GM23338 (cell line): Measurements from ENCODE around the gene PCGF3. TPM values are rescaled to one million over a fixed set of nuclear protein-coding genes. Genes with fewer than 3 reads are reported as not detected.

Experiments used
- ATAC-seq: fragments of 200-7000 bp; cut with Tn5 transposase; 3 replicates; pipeline ENCODE4 v1.9.1; 2020
- DNase-seq: peaks from one replicate; pipeline ENCODE4 v3.0.0-alpha.2; 2015; ENCODE audit warnings: low spot score
- H2AFZ ChIP-seq: fragments of 200-600 bp; sonication (generic); 2 replicates; pipeline ENCODE4 v1.8.0; 2016; ENCODE audit warnings: antibody characterized with exemption, mild to moderate bottlenecking, moderate library complexity
- H3F3A ChIP-seq: fragments of 200-600 bp; sonication (generic); replicated peaks from 2 replicates; pipeline ENCODE4 v1.8.0; 2017; ENCODE audit warnings: antibody characterized with exemption, mixed run types, low read depth
- H3K27ac ChIP-seq: fragments of 200-600 bp; sonication (generic); 2 replicates; pipeline ENCODE4 v1.6.1; 2016; ENCODE audit warnings: low read depth
- H3K27me3 ChIP-seq: fragments of 200-600 bp; sonication (generic); 2 replicates; pipeline ENCODE4 v1.8.0; 2016; ENCODE audit warnings: mild to moderate bottlenecking, mixed run types, moderate library complexity; ENCODE audit not compliant: insufficient read depth
- H3K36me3 ChIP-seq: fragments of 200-600 bp; sonication (generic); 2 replicates; pipeline ENCODE4 v1.8.0; 2016; ENCODE audit warnings: mild to moderate bottlenecking; ENCODE audit not compliant: insufficient read depth
- H3K4me1 ChIP-seq: fragments of 200-600 bp; sonication (generic); 2 replicates; pipeline ENCODE4 v1.8.0; 2016; ENCODE audit warnings: mild to moderate bottlenecking, moderate library complexity; ENCODE audit not compliant: insufficient read depth
- H3K4me2 ChIP-seq: fragments of 200-600 bp; sonication (generic); 2 replicates; pipeline ENCODE4 v1.7.1; 2017; ENCODE audit warnings: mixed run types
- H3K4me3 ChIP-seq: fragments of 200-600 bp; sonication (generic); 2 replicates; pipeline ENCODE4 v1.6.1; 2016; ENCODE audit warnings: mixed run types
- H3K79me2 ChIP-seq: fragments of 200-600 bp; sonication (generic); replicated peaks from 2 replicates; pipeline ENCODE4 v1.8.0; 2017; ENCODE audit warnings: mild to moderate bottlenecking; ENCODE audit not compliant: insufficient read depth
- H3K9me2 ChIP-seq: fragments of 200-600 bp; sonication (generic); 2 replicates; pipeline ENCODE4 v1.8.0; 2017; ENCODE audit not compliant: insufficient read depth
- H4K20me1 ChIP-seq: fragments of 200-600 bp; sonication (generic); replicated peaks from 2 replicates; pipeline ENCODE4 v1.8.0; 2017; ENCODE audit warnings: mild to moderate bottlenecking; ENCODE audit not compliant: insufficient read depth
- H3K27ac Mint-ChIP-seq: 2 replicates; pipeline ENCODE4 v1.8.0; 2020; ENCODE audit warnings: inconsistent platforms, mild to moderate bottlenecking, moderate library complexity, mixed read lengths
- H3K27me3 Mint-ChIP-seq: 3 replicates; pipeline ENCODE4 v1.8.0; 2022; ENCODE audit warnings: low read depth, mild to moderate bottlenecking, moderate library complexity, mixed read lengths, inconsistent platforms; ENCODE audit not compliant: insufficient read depth, poor library complexity
- H3K36me3 Mint-ChIP-seq: 3 replicates; pipeline ENCODE4 v1.8.0; 2021; ENCODE audit warnings: low read depth, mild to moderate bottlenecking, inconsistent platforms, moderate library complexity, mixed read lengths
- H3K4me1 Mint-ChIP-seq: 3 replicates; pipeline ENCODE4 v1.8.0; 2020; ENCODE audit warnings: mild to moderate bottlenecking, inconsistent platforms, mixed read lengths
- H3K4me3 Mint-ChIP-seq: 3 replicates; pipeline ENCODE4 v1.8.0; 2021; ENCODE audit warnings: moderate library complexity, mild to moderate bottlenecking, inconsistent platforms, mixed read lengths
- H3K9me3 Mint-ChIP-seq: 3 replicates; pipeline ENCODE4 v1.8.0; 2020; ENCODE audit warnings: moderate library complexity, mild to moderate bottlenecking, inconsistent platforms, mixed read lengths
- CREB1 ChIP-seq: fragments of 250-450 bp; sonication (Bioruptor Pico); IDR thresholded peaks from 2 replicates; pipeline ENCODE4 v1.5.0; 2020; ENCODE audit warnings: low read depth, mild to moderate bottlenecking, moderate library complexity
- EZH2 ChIP-seq: fragments of 200-600 bp; sonication (generic); IDR thresholded peaks from one replicate; pipeline ENCODE4 v1.8.0; 2017; ENCODE audit warnings: antibody characterized with exemption, mild to moderate bottlenecking, low read depth; ENCODE audit not compliant: unreplicated experiment
- JUNB ChIP-seq: IDR thresholded peaks from one replicate; pipeline ENCODE4 v1.6.1; 2016; ENCODE audit warnings: antibody characterized with exemption; ENCODE audit not compliant: unreplicated experiment
- NANOG ChIP-seq: IDR thresholded peaks from 2 replicates; pipeline ENCODE4 v1.6.1; 2016; ENCODE audit warnings: antibody characterized with exemption, borderline replicate concordance
- POLR2AphosphoS5 ChIP-seq: IDR thresholded peaks from 2 replicates; pipeline ENCODE4 v1.6.1; 2016; ENCODE audit warnings: antibody characterized with exemption, low read depth
- REST ChIP-seq: IDR thresholded peaks from one replicate; pipeline ENCODE4 v1.6.1; 2018; ENCODE audit warnings: antibody characterized with exemption; ENCODE audit not compliant: unreplicated experiment
- STAT1 ChIP-seq: IDR thresholded peaks from one replicate; pipeline ENCODE4 v1.6.1; 2016; ENCODE audit warnings: antibody characterized with exemption; ENCODE audit not compliant: unreplicated experiment
- ZNF114 ChIP-seq: fragments of 250-450 bp; sonication (Bioruptor Pico); IDR thresholded peaks from 2 replicates; pipeline ENCODE4 v1.5.0; 2020; ENCODE audit warnings: mild to moderate bottlenecking, moderate library complexity
- polyA plus RNA-seq: library from polyadenylated mRNA; unstranded; fragments of >200 nt; fragmentation: Nextera tagmentation; extraction: Ambion mirVana; gene quantifications from 2 replicates; pipeline ENCODE4 v1.2.1, GENCODE V29; 2016
- total RNA-seq: library from RNA; depleted of rRNA; stranded (reverse); fragments of >200 nt; shearing (Covaris generic); gene quantifications from 2 replicates; pipeline ENCODE4 v1.2.3, GENCODE V29; 2014
- TF ChIP-seq, protein P1 (sequence below), 2 experiments: fragments of 200-600 bp in 1 of 2; sonication (generic) in 1 of 2; conservative IDR thresholded peaks; 2 replicates each; pipeline versions ENCODE4 v1.5.1 to v1.6.1; 2016 to 2017; ENCODE audit warnings: antibody characterized with exemption in 2 of 2, low read depth in 2 of 2, mild to moderate bottlenecking in 2 of 2, moderate library complexity in 1 of 2
- TF ChIP-seq, protein P2 (sequence below): IDR thresholded peaks from 2 replicates; pipeline ENCODE4 v1.6.1; 2016; ENCODE audit warnings: antibody characterized with exemption

The PCGF3 gene
- total and polyA plus RNA-seq, 2 experiments from 2014 or later = 33.1 to 49.0 TPM

DNA sequence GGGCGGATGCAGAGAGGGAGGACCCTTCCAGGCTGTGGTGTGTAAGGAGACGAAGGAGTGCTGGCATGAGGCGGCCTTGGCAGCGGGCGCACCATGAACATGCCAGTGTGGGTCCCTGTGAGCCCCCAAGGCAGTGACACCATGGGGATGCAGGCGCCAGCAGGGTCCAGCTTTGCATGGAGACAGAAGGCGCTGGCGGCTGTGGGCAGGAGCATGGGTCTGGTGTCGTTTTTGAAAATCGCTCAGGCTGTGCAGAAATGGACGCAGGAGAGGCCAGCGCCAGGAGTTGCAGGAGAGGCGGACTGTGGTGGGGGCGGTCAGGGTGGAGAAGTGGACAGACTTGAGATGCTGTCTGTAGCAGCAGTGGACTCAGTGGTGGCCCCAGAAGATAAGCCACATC lies 56.1 kb downstream of the PCGF3 start:
- H3K9me2 ChIP-seq = no peaks in the 10 kb centered on the region
- TF ChIP-seq NANOG (no peak), POLR2AphosphoS5 (no peak), JUNB (no peak), STAT1 (no peak), REST (no peak), EZH2 (no peak), ZNF114 (CRISPR knock-in tag) (no peak), CREB1 (CRISPR knock-in tag) (no peak)
- TF ChIP-seq, protein P1, sequence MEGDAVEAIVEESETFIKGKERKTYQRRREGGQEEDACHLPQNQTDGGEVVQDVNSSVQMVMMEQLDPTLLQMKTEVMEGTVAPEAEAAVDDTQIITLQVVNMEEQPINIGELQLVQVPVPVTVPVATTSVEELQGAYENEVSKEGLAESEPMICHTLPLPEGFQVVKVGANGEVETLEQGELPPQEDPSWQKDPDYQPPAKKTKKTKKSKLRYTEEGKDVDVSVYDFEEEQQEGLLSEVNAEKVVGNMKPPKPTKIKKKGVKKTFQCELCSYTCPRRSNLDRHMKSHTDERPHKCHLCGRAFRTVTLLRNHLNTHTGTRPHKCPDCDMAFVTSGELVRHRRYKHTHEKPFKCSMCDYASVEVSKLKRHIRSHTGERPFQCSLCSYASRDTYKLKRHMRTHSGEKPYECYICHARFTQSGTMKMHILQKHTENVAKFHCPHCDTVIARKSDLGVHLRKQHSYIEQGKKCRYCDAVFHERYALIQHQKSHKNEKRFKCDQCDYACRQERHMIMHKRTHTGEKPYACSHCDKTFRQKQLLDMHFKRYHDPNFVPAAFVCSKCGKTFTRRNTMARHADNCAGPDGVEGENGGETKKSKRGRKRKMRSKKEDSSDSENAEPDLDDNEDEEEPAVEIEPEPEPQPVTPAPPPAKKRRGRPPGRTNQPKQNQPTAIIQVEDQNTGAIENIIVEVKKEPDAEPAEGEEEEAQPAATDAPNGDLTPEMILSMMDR (conservative IDR thresholded peaks at IDR 0.05; ENCODE audit: low read depth in 2 of 2) = no peak
- TF ChIP-seq, protein P2, sequence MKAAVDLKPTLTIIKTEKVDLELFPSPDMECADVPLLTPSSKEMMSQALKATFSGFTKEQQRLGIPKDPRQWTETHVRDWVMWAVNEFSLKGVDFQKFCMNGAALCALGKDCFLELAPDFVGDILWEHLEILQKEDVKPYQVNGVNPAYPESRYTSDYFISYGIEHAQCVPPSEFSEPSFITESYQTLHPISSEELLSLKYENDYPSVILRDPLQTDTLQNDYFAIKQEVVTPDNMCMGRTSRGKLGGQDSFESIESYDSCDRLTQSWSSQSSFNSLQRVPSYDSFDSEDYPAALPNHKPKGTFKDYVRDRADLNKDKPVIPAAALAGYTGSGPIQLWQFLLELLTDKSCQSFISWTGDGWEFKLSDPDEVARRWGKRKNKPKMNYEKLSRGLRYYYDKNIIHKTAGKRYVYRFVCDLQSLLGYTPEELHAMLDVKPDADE = no peak
- H3K27me3 ChIP-seq = no peaks in the 10 kb centered on the region
- peaks cover 19% of the 10 kb centered on the region for H3F3A ChIP-seq
- DNase-seq (no peak), ATAC-seq (no peak)
- Mint-ChIP-seq H3K27me3 (peaks cover 17% of the 10 kb centered on the region), H3K4me1 (peaks cover 11% of the 10 kb centered on the region), H3K36me3 (peaks cover 88% of the 10 kb centered on the region), H3K27ac (no peak overlapping the region), H3K4me3 (no peak overlapping the region), H3K9me3 (peaks cover 25% of the 10 kb centered on the region)
- no peak overlapping the region for H3K4me3 ChIP-seq
- H3K36me3 ChIP-seq = peaks cover 6% of the 10 kb centered on the region
- H3K79me2 ChIP-seq = no peaks in the 10 kb centered on the region
- no peak overlapping the region for H3K4me2 ChIP-seq
- peaks cover 16% of the 10 kb centered on the region for H4K20me1 ChIP-seq
- H2AFZ ChIP-seq = no peak overlapping the region
- 0 out of 2 replicates have a peak, but pooled peaks cover 3% of the 10 kb centered on the region for H3K4me1 ChIP-seq
- H3K27ac ChIP-seq = no peak overlapping the region
